SU-DHL-6 (cell line): Measurements from ENCODE around the gene CNTN4.

Experiments
- H2AFZ ChIP-seq: fragments of 200-600 bp; sonication (generic); 2 replicates; pipeline ENCODE4 v1.6.1; 2014; ENCODE audit warnings: low read depth, mild to moderate bottlenecking, moderate library complexity, mixed read lengths, antibody characterized with exemption, low read length; ENCODE audit not compliant: severe bottlenecking
- H3F3A ChIP-seq: fragments of 200-600 bp; shearing (Covaris generic); 2 replicates; pipeline ENCODE4 v1.6.0; 2016; ENCODE audit warnings: antibody characterized with exemption, mild to moderate bottlenecking; ENCODE audit not compliant: insufficient read depth
- H3K27ac ChIP-seq: fragments of 200-600 bp; sonication (generic); 2 replicates; pipeline ENCODE4 v1.5.1; 2016; ENCODE audit warnings: low read depth, mild to moderate bottlenecking, low read length, moderate library complexity, mixed read lengths
- H3K27me3 ChIP-seq: fragments of 200-600 bp; sonication (generic), shearing (Covaris generic); 2 replicates; pipeline ENCODE4 v1.6.0; 2014; ENCODE audit warnings: mild to moderate bottlenecking, low read length
- H3K36me3 ChIP-seq: fragments of 200-600 bp; sonication (generic); 2 replicates; pipeline ENCODE4 v1.6.1; 2014; ENCODE audit warnings: mild to moderate bottlenecking, low read length, mixed read lengths
- H3K4me2 ChIP-seq: fragments of 300-600, 200-600 bp; shearing (Covaris generic), sonication (generic); 2 replicates; pipeline ENCODE4 v1.6.0; 2014; ENCODE audit warnings: low read length, low read depth, mild to moderate bottlenecking; ENCODE audit not compliant: poor library complexity, severe bottlenecking
- H3K4me3 ChIP-seq: fragments of 200-600 bp; sonication (generic); 2 replicates; pipeline ENCODE4 v1.5.1; 2014; ENCODE audit warnings: antibody characterized with exemption, low read length, mild to moderate bottlenecking, mixed read lengths; ENCODE audit not compliant: insufficient read depth, poor library complexity, severe bottlenecking
- H3K79me2 ChIP-seq: fragments of 200-600 bp; sonication (generic); 2 replicates; pipeline ENCODE4 v1.6.1; 2014; ENCODE audit warnings: mild to moderate bottlenecking, low read length, moderate library complexity; ENCODE audit not compliant: insufficient read depth
- H3K9ac ChIP-seq: fragments of 200-600 bp; sonication (generic); 2 replicates; pipeline ENCODE4 v1.7.0; 2014; ENCODE audit warnings: mild to moderate bottlenecking, low read length
- H3K9me2 ChIP-seq: fragments of 200-600 bp; sonication (generic); replicated peaks from 2 replicates; pipeline ENCODE4 v1.6.1; 2014; ENCODE audit warnings: low read length; ENCODE audit not compliant: insufficient read depth
- H3K9me3 ChIP-seq: fragments of 200-600 bp; sonication (generic); 2 replicates; pipeline ENCODE4 v1.6.1; 2014; ENCODE audit warnings: low read length, mixed read lengths; ENCODE audit not compliant: insufficient read depth
- H4K20me1 ChIP-seq: fragments of 200-600 bp; sonication (generic); 2 replicates; pipeline ENCODE4 v1.6.1; 2014; ENCODE audit warnings: low read depth, mild to moderate bottlenecking, antibody characterized with exemption, low read length, moderate library complexity, mixed read lengths
- EZH2phosphoT487 ChIP-seq: fragments of 200-600 bp; sonication (generic), shearing (Covaris generic); conservative IDR thresholded peaks from 2 replicates; pipeline ENCODE4 v1.6.1; 2018; ENCODE audit warnings: mild to moderate bottlenecking, antibody characterized with exemption, low read length, moderate library complexity, mixed read lengths
- TF ChIP-seq, protein P1 (sequence below): fragments of 200-600 bp; sonication (generic); IDR thresholded peaks from one replicate; pipeline ENCODE4 v1.5.1; 2017; ENCODE audit warnings: antibody characterized with exemption, mild to moderate bottlenecking, low read length, moderate library complexity; ENCODE audit not compliant: insufficient read depth, poor library complexity, severe bottlenecking

CNTN4 gene

DNA sequence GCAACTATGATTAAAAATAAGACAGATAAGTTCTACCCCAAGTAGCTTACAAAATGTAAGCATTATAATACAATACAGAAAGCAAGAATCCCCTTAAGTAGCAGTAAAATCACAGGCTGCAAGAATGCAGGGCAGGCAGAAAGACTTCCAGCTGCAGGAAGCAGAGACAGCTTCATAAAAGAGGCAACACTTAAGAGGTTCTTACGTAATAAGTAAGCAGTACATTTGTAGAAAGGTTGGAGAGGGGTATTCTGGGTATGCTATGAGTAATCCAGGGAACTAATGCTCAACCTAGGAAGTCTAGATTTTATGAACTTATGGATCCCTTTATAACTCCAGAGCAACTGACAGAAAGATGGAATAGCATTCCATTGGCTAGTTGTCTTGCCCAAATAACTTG lies 859.9 kb downstream of the CNTN4 start:
- Histone ChIP-seq H3K9ac (no peak overlapping the region), H3K4me2 (no peak overlapping the region), H3K27me3 (no peaks in the 10 kb centered on the region), H3K9me2 (no peaks in the 10 kb centered on the region), H3K4me3 (no peak overlapping the region), H3K79me2 (no peaks in the 10 kb centered on the region), H3F3A (no peaks in the 10 kb centered on the region), H3K9me3 (no peaks in the 10 kb centered on the region), H2AFZ (no peak overlapping the region), H3K27ac (no peak overlapping the region), H4K20me1 (no peaks in the 10 kb centered on the region), H3K36me3 (no peaks in the 10 kb centered on the region)
- no peak for TF ChIP-seq EZH2phosphoT487
- TF ChIP-seq, protein P1, sequence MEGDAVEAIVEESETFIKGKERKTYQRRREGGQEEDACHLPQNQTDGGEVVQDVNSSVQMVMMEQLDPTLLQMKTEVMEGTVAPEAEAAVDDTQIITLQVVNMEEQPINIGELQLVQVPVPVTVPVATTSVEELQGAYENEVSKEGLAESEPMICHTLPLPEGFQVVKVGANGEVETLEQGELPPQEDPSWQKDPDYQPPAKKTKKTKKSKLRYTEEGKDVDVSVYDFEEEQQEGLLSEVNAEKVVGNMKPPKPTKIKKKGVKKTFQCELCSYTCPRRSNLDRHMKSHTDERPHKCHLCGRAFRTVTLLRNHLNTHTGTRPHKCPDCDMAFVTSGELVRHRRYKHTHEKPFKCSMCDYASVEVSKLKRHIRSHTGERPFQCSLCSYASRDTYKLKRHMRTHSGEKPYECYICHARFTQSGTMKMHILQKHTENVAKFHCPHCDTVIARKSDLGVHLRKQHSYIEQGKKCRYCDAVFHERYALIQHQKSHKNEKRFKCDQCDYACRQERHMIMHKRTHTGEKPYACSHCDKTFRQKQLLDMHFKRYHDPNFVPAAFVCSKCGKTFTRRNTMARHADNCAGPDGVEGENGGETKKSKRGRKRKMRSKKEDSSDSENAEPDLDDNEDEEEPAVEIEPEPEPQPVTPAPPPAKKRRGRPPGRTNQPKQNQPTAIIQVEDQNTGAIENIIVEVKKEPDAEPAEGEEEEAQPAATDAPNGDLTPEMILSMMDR, result no peak

DNA sequence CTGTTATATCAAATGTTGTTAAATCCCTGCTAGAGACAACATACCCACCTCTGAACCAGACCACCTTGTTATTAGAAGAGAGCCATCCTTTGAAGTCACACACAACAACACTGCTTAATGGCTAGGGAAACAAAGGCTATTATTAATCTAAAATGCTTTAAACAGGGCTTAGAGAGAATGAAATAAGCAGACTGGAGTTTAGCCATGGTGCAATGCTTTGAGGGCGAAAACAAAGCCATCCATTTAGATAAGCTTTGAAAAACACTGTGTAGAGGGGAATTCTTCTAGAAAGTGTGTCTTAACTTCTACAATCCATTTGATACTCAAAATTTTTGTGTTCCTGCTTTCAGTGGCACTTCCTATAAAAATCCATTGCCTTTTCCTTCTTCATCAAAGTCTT lies 862.9 kb downstream of the CNTN4 start:
- no peak overlapping the region for H3K27ac ChIP-seq
- H3K9me2 ChIP-seq, result no peaks in the 10 kb centered on the region
- no peak for TF ChIP-seq EZH2phosphoT487
- TF ChIP-seq, protein P1, result no peak
- no peak overlapping the region for H3K9ac ChIP-seq
- no peak overlapping the region for H3K4me3 ChIP-seq
- no peaks in the 10 kb centered on the region for H3F3A ChIP-seq
- no peaks in the 10 kb centered on the region for H3K79me2 ChIP-seq
- H3K4me2 ChIP-seq, result no peak overlapping the region
- no peak overlapping the region for H2AFZ ChIP-seq
- no peaks in the 10 kb centered on the region for H3K36me3 ChIP-seq
- no peaks in the 10 kb centered on the region for H3K9me3 ChIP-seq
- H4K20me1 ChIP-seq, result no peaks in the 10 kb centered on the region
- no peaks in the 10 kb centered on the region for H3K27me3 ChIP-seq

DNA sequence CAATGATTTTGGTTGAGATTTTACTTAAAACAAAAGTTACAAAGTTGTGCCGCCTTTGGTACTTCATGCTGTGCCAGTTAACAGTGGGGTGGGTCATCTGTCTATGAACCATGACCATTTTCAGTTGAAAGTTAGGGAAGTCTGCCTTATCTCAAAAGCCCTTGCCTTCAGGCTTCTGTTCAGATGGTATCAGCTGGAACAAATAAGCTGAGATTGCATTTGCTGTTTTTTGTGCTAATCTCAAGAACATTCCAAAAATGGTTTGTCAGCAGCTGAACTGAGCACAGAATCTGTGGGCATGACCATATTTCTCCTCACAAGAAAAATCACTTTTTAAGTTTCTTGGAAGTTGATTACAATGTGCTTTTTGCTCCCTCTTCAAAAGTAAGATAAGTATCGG lies 869.2 kb downstream of the CNTN4 start:
- H3K27me3 ChIP-seq, result no peaks in the 10 kb centered on the region
- H3K4me2 ChIP-seq, result no peak overlapping the region
- H3K4me3 ChIP-seq, result no peak overlapping the region
- H3K36me3 ChIP-seq, result no peaks in the 10 kb centered on the region
- no peaks in the 10 kb centered on the region for H3K79me2 ChIP-seq
- no peaks in the 10 kb centered on the region for H4K20me1 ChIP-seq
- no peaks in the 10 kb centered on the region for H3K9me2 ChIP-seq
- no peaks in the 10 kb centered on the region for H3F3A ChIP-seq
- TF ChIP-seq, protein P1, result no peak
- TF ChIP-seq EZH2phosphoT487, result no peak
- no peaks in the 10 kb centered on the region for H3K9me3 ChIP-seq
- no peak overlapping the region for H2AFZ ChIP-seq
- H3K9ac ChIP-seq, result no peak overlapping the region
- H3K27ac ChIP-seq, result no peak overlapping the region
